Loucy (cell line): ENCODE measurements around the gene BIK.
"Not testable (repeated sequence)": the region's sequence is repeated elsewhere in the genome, so short reads cannot be mapped to it uniquely, and the experiment has no call there.

Source experiments
- H2AFZ ChIP-seq: fragments of 200-600 bp; sonication (generic); 2 replicates; pipeline ENCODE4 v1.6.0; 2016; ENCODE audit warnings: antibody characterized with exemption, mild to moderate bottlenecking, low read length, moderate library complexity
- H3F3A ChIP-seq: fragments of 200-600 bp; 2 replicates; pipeline ENCODE4 v1.6.0; 2016; ENCODE audit warnings: antibody characterized with exemption, low read depth, mild to moderate bottlenecking
- H3K27me3 ChIP-seq: fragments of 200-600 bp; sonication (generic); 2 replicates; pipeline ENCODE4 v1.6.1; 2014; ENCODE audit warnings: low read length, mild to moderate bottlenecking; ENCODE audit not compliant: insufficient read depth, poor library complexity, severe bottlenecking
- H3K36me3 ChIP-seq: fragments of 200-600 bp; sonication (generic); 2 replicates; pipeline ENCODE4 v1.6.1; 2016; ENCODE audit warnings: low read length; ENCODE audit not compliant: insufficient read depth
- H3K4me1 ChIP-seq: fragments of 200-600 bp; sonication (generic); 2 replicates; pipeline ENCODE4 v1.5.1; 2014; ENCODE audit warnings: low read length, mild to moderate bottlenecking; ENCODE audit not compliant: insufficient read depth, poor library complexity, severe bottlenecking
- H3K4me2 ChIP-seq: fragments of 200-600 bp; sonication (generic); 2 replicates; pipeline ENCODE4 v1.6.0; 2014; ENCODE audit warnings: antibody characterized with exemption, low read length, low read depth, mild to moderate bottlenecking; ENCODE audit not compliant: poor library complexity, severe bottlenecking
- H3K4me3 ChIP-seq: fragments of 200-600 bp; sonication (generic); 2 replicates; pipeline ENCODE4 v1.5.1; 2014; ENCODE audit warnings: low read length, mild to moderate bottlenecking, mixed read lengths; ENCODE audit not compliant: poor library complexity, severe bottlenecking
- H3K79me2 ChIP-seq: fragments of 200-600 bp; sonication (generic); 2 replicates; pipeline ENCODE4 v1.6.1; 2014; ENCODE audit warnings: low read length; ENCODE audit not compliant: insufficient read depth
- H3K9ac ChIP-seq: fragments of 200-600 bp; sonication (generic); 2 replicates; pipeline ENCODE4 v1.6.0; 2014; ENCODE audit warnings: mild to moderate bottlenecking, low read depth, low read length, moderate library complexity; ENCODE audit not compliant: poor library complexity, severe bottlenecking
- H3K9me2 ChIP-seq: fragments of 200-600 bp; sonication (generic); replicated peaks from 2 replicates; pipeline ENCODE4 v1.6.1; 2016; ENCODE audit warnings: low read depth, low read length, mixed read lengths
- H3K9me3 ChIP-seq: fragments of 200-600 bp; sonication (generic); 2 replicates; pipeline ENCODE4 v1.6.1; 2014; ENCODE audit warnings: mild to moderate bottlenecking, antibody characterized with exemption, low read length, low read depth; ENCODE audit not compliant: insufficient read depth
- H4K20me1 ChIP-seq: fragments of 200-600 bp; sonication (generic); 2 replicates; pipeline ENCODE4 v1.6.0; 2014; ENCODE audit warnings: antibody characterized with exemption, low read length, mild to moderate bottlenecking; ENCODE audit not compliant: insufficient read depth, poor library complexity, severe bottlenecking
- CTCF ChIP-seq: fragments of 200-600 bp; sonication (generic); conservative IDR thresholded peaks from 2 replicates; pipeline ENCODE4 v1.5.1; 2014; ENCODE audit warnings: mild to moderate bottlenecking, antibody characterized with exemption, low read length
- EZH2phosphoT487 ChIP-seq: fragments of 200-600 bp; IDR thresholded peaks from 2 replicates; pipeline ENCODE4 v1.6.1; 2018; ENCODE audit warnings: antibody characterized with exemption, mild to moderate bottlenecking, moderate library complexity, borderline replicate concordance

BIK gene

GRCh38 chr22:43136801-43137200 is 26.3 kb downstream of the BIK start:
- no peaks in the 10 kb centered on the region for H3K27me3 ChIP-seq
- no peak overlapping the region for H3K4me3 ChIP-seq
- H3K9ac ChIP-seq, result no peak overlapping the region
- peaks cover 16% of the 10 kb centered on the region for H3K79me2 ChIP-seq
- no peaks in the 10 kb centered on the region for H4K20me1 ChIP-seq
- H3K4me2 ChIP-seq, result no peak overlapping the region
- H3K9me3 ChIP-seq, result no peaks in the 10 kb centered on the region
- no peaks in the 10 kb centered on the region for H3F3A ChIP-seq
- no peak for TF ChIP-seq EZH2phosphoT487
- no peak for TF ChIP-seq CTCF
- H2AFZ ChIP-seq, result no peak overlapping the region
- H3K4me1 ChIP-seq, result peaks cover 2% of the 10 kb centered on the region
- peaks cover 15% of the 10 kb centered on the region; the same call in 1 of the 2 replicates for H3K36me3 ChIP-seq
- no peaks in the 10 kb centered on the region for H3K9me2 ChIP-seq

GRCh38 chr22:43142880-43143562 is 32.5 kb downstream of the BIK start, which contains the start of gene MCAT:
Gene MCAT (minus strand): TSS chr22:43143398. CDS start chr22:43143348, 50 bp downstream.
- no peak for TF ChIP-seq CTCF
- no peak for TF ChIP-seq EZH2phosphoT487
- Histone ChIP-seq H3K4me2 (peak within 1 kb of the TSS; percentile 95), H2AFZ (peak within 1 kb of the TSS; percentile 91), H3K9me3 (no peaks in the 10 kb centered on the region), H3K36me3 (no peaks in the 10 kb centered on the region), H3K79me2 (peaks cover 26% of the 10 kb centered on the region), H4K20me1 (no peaks in the 10 kb centered on the region), H3K9me2 (no peaks in the 10 kb centered on the region), H3K4me3 (peak within 1 kb of the TSS; percentile 79), H3K27me3 (no peaks in the 10 kb centered on the region), H3K4me1 (peaks cover 18% of the 10 kb centered on the region), H3K9ac (peak within 1 kb of the TSS; percentile 85), H3F3A (no peaks in the 10 kb centered on the region)

- H3K27me3 ChIP-seq, result no peaks in the 10 kb centered on the region
- H3K9ac ChIP-seq, result no peak overlapping the region
- no peaks in the 10 kb centered on the region for H3K9me3 ChIP-seq
- H3K36me3 ChIP-seq, result no peaks in the 10 kb centered on the region
- H3K9me2 ChIP-seq, result no peaks in the 10 kb centered on the region
- no peak overlapping the region for H3K4me2 ChIP-seq
- TF ChIP-seq EZH2phosphoT487 (no peak), CTCF (no peak)
- H2AFZ ChIP-seq, result no peak overlapping the region
- no peaks in the 10 kb centered on the region for H3F3A ChIP-seq
- no peaks in the 10 kb centered on the region for H4K20me1 ChIP-seq
- peaks cover 27% of the 10 kb centered on the region for H3K4me1 ChIP-seq
- H3K4me3 ChIP-seq, result no peak overlapping the region
- peaks cover 21% of the 10 kb centered on the region for H3K79me2 ChIP-seq
These were observed 34.4 kb downstream of the BIK start for GRCh38 chr22:43144949-43145348.

- H3K4me2 ChIP-seq, H3K27me3 ChIP-seq, H3F3A ChIP-seq, H3K36me3 ChIP-seq, H3K9me2 ChIP-seq, H3K9ac ChIP-seq, H4K20me1 ChIP-seq, H2AFZ ChIP-seq, H3K9me3 ChIP-seq, H3K4me3 ChIP-seq: not testable (repeated sequence)
- peaks cover 21% of the 10 kb centered on the region for H3K79me2 ChIP-seq
- peaks cover 27% of the 10 kb centered on the region for H3K4me1 ChIP-seq
These were observed 34.8 kb downstream of the BIK start for GRCh38 chr22:43145371-43145770.

GRCh38 chr22:43146332-43146731 is 35.8 kb downstream of the BIK start:
- peaks cover 32% of the 10 kb centered on the region for H3K4me1 ChIP-seq
- H3K79me2 ChIP-seq, result peaks cover 13% of the 10 kb centered on the region
- H3K9ac ChIP-seq, H3K27me3 ChIP-seq, H4K20me1 ChIP-seq, H3K4me3 ChIP-seq, H3K9me3 ChIP-seq, H2AFZ ChIP-seq, H3K9me2 ChIP-seq, H3F3A ChIP-seq, H3K4me2 ChIP-seq, H3K36me3 ChIP-seq: not testable (repeated sequence)
